LNCAP (cell line): ENCODE results near the gene DYRK1A.

Experiments used
- TF ChIP-seq, protein P1 (sequence below): fragments of 450-650 bp; IDR thresholded peaks from 2 replicates; pipeline ENCODE4 v1.5.1; 2017; ENCODE audit warnings: mild to moderate bottlenecking

Gene DYRK1A

DNA sequence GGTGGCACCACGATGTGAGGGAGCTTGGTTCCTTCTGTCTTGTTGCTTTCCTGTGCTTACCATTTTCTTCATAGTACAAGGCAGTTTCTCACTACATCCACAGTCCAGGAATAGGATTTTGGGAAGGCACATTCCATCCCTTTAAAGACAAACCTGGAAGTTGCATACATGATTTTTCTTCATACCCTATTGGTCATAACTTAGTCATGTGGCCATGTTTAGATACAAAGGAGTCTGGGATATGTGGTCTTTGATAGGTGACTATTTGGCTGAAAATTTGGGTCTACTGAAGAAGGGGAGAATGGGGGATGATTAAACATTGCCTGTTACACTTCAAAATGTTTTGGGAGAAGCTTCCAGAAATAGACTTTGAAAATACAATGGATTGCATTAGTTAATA lies 7.0 kb downstream of the DYRK1A start:
- TF ChIP-seq, protein P1, sequence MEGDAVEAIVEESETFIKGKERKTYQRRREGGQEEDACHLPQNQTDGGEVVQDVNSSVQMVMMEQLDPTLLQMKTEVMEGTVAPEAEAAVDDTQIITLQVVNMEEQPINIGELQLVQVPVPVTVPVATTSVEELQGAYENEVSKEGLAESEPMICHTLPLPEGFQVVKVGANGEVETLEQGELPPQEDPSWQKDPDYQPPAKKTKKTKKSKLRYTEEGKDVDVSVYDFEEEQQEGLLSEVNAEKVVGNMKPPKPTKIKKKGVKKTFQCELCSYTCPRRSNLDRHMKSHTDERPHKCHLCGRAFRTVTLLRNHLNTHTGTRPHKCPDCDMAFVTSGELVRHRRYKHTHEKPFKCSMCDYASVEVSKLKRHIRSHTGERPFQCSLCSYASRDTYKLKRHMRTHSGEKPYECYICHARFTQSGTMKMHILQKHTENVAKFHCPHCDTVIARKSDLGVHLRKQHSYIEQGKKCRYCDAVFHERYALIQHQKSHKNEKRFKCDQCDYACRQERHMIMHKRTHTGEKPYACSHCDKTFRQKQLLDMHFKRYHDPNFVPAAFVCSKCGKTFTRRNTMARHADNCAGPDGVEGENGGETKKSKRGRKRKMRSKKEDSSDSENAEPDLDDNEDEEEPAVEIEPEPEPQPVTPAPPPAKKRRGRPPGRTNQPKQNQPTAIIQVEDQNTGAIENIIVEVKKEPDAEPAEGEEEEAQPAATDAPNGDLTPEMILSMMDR: no peak

DNA sequence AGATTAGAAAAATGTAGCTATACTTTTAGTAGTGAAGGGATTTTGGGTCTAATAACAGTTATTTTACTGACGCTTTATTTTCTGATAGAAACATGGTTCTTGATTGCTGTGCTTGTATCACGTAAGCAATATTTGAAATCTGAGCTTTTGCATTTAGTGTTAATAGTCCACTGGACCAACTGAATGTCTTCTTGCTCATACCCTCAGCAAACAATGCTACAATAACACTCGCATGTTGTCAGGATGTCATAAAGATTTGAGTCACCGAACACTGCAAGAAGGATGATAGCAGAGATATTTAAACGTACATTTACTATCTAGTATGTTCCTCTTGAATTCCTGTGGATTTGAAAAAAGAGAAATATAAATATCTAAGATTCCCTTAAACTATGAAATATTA lies 7.5 kb downstream of the DYRK1A start:
- TF ChIP-seq, protein P1: no peak

- TF ChIP-seq, protein P1: no peak
Observed at GRCh38 chr21:37375866-37376574, 9.4 kb downstream of the DYRK1A start.

DNA sequence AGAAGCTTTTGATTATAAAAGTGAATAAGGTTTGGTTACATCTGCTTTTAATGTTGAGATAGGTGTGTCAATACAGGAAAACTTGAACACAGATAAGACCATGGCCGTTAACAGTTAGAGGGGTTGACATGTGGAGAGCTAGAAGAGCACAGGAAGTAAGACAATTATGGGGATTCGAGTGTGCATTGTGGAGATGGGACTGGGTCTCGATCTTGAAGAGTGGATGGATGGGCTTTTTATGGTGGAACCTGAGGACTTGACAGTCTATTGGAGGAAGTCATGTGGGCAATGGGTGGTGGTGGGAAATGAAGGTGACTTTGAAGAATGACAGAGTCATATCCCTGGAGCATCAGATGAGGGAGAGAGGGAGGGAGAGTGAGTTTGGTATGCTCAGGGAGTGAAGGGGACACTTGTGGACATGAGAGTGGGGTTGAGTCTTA lies 12.1 kb downstream of the DYRK1A start:
- TF ChIP-seq, protein P1: no peak

GRCh38 chr21:37380349-37381323 lies 14.1 kb downstream of the DYRK1A start:
- TF ChIP-seq, protein P1: no peak

- TF ChIP-seq, protein P1: no peak
Observed at GRCh38 chr21:37381883-37382585, 15.5 kb downstream of the DYRK1A start.

- TF ChIP-seq, protein P1: no peak
Observed at GRCh38 chr21:37383086-37383485, 16.5 kb downstream of the DYRK1A start.
